Naive thymus-derived CD4-positive, alpha-beta T cell (primary cell): ENCODE results near the gene ABCC4. TPM values are rescaled to one million over a fixed set of nuclear protein-coding genes. Genes with fewer than 3 reads are reported as not detected.
A peak's percentile ranks its signal among the peaks of the same experiment; 100 is the strongest.

Experiments used
- ATAC-seq: fragments of 150-1000 bp; cut with Tn5 transposase; 2 replicates; pipeline ENCODE4 v1.10.0; 2021; ENCODE audit warnings: mild to moderate bottlenecking, moderate library complexity
- CTCF ChIA-PET: fragments of 350-600 bp; sonication (Branson Sonifier 250); formaldehyde crosslinking; loops from one replicate; lab custom pipeline; 2021; ENCODE audit warnings: antibody characterized with exemption; lab: Charles Lee
- POLR2A ChIA-PET: fragments of 350-600 bp; sonication (Branson Sonifier 250); formaldehyde crosslinking; loops from one replicate; lab custom pipeline; 2021; ENCODE audit warnings: antibody characterized with exemption, inconsistent platforms; lab: Charles Lee
- DNase-seq, 9 donors: peaks; one replicate each; pipeline versions ENCODE4 v3.0.0 to v3.0.0-alpha.2; 2020 to 2022; ENCODE audit warnings: mixed read lengths in 1 of 9
- H3K27ac ChIP-seq: one replicate; pipeline ENCODE4 v1.7.0; 2013; ENCODE audit warnings: mild to moderate bottlenecking, low read depth, low read length, moderate library complexity
- H3K27me3 ChIP-seq, 2 donors: one replicate each; pipeline ENCODE4 v1.7.0; 2013; ENCODE audit warnings: low read length in 2 of 2, mild to moderate bottlenecking in 2 of 2, moderate library complexity in 2 of 2; ENCODE audit not compliant: control insufficient read depth in 2 of 2, insufficient read depth in 2 of 2
- H3K36me3 ChIP-seq, 3 experiments: 1 replicate in 2 of 3; 2 replicates in 1 of 3; pipeline ENCODE4 v1.7.0; 2013; ENCODE audit warnings: low read length in 3 of 3, mild to moderate bottlenecking in 3 of 3, moderate library complexity in 1 of 3; ENCODE audit not compliant: insufficient read depth in 3 of 3, control insufficient read depth in 2 of 3
- H3K4me1 ChIP-seq, 2 donors: one replicate each; pipeline ENCODE4 v1.7.0; 2013; ENCODE audit warnings: low read length in 2 of 2, mild to moderate bottlenecking in 2 of 2, moderate library complexity in 1 of 2; ENCODE audit not compliant: control insufficient read depth in 2 of 2, insufficient read depth in 2 of 2
- H3K4me3 ChIP-seq: 2 replicates; pipeline ENCODE4 v1.7.0; 2013; ENCODE audit warnings: mild to moderate bottlenecking, low read length
- H3K9me3 ChIP-seq, 3 experiments: 1 replicate in 2 of 3; 2 replicates in 1 of 3; pipeline ENCODE4 v1.7.0; 2013; ENCODE audit warnings: low read length in 3 of 3; ENCODE audit not compliant: control insufficient read depth in 2 of 3
- H3K27ac Mint-ChIP-seq, 9 donors: one replicate each; pipeline ENCODE4 v1.8.0; 2020 to 2022; ENCODE audit warnings: mixed read lengths in 9 of 9, mild to moderate bottlenecking in 8 of 9, moderate library complexity in 5 of 9, inconsistent platforms in 2 of 9
- H3K27me3 Mint-ChIP-seq, 5 donors: one replicate each; pipeline ENCODE4 v1.8.0; 2021 to 2022; ENCODE audit warnings: mixed read lengths in 5 of 5, mild to moderate bottlenecking in 1 of 5
- H3K36me3 Mint-ChIP-seq, 5 donors: one replicate each; pipeline ENCODE4 v1.8.0; 2020 to 2022; ENCODE audit warnings: mixed read lengths in 5 of 5, mild to moderate bottlenecking in 3 of 5, inconsistent platforms in 1 of 5
- H3K4me1 Mint-ChIP-seq, 7 donors: one replicate each; pipeline ENCODE4 v1.8.0; 2020 to 2022; ENCODE audit warnings: mixed read lengths in 7 of 7, mild to moderate bottlenecking in 3 of 7, inconsistent platforms in 1 of 7
- H3K4me3 Mint-ChIP-seq, 10 donors: one replicate each; pipeline ENCODE4 v1.8.0; 2020 to 2022; ENCODE audit warnings: mild to moderate bottlenecking in 10 of 10, mixed read lengths in 10 of 10, moderate library complexity in 6 of 10, inconsistent platforms in 2 of 10
- H3K9me3 Mint-ChIP-seq, 11 donors: one replicate each; pipeline ENCODE4 v1.8.0; 2020 to 2022; ENCODE audit warnings: mixed read lengths in 11 of 11, mild to moderate bottlenecking in 4 of 11, inconsistent platforms in 1 of 11, moderate library complexity in 1 of 11
- intact Hi-C, 2 donors: fragments of 100-400 bp; cut with micrococcal nuclease; formaldehyde crosslinking; loops; one replicate each; pipeline ENCODE4 v1.15.1; 2023
- polyA plus RNA-seq, 2 donors: library from polyadenylated mRNA; unstranded; fragments of 300-500 nt; fragmentation: Illumina TruSeq; gene quantifications; one replicate each; pipeline ENCODE4 v1.2.3, GENCODE V29; 2021
- total RNA-seq, 6 experiments: library from RNA in 5 of 6; stranded (reverse) in 5 of 6; gene quantifications; 1 replicate in 5 of 6; 2 replicates in 1 of 6; pipeline ENCODE4 v1.2.3 and lab custom pipeline; 2021 to 2026

The ABCC4 gene
- total and polyA plus RNA-seq, 7 experiments from 2014 or later = 3.5 to 9.2 (median 7.3) TPM

- Histone ChIP-seq H3K4me1 (no peaks in the 10 kb centered on the region), H3K27ac (no peak overlapping the region), H3K36me3 (no peaks in the 10 kb centered on the region), H3K27me3 (no peaks in the 10 kb centered on the region), H3K9me3 (no peaks in the 10 kb centered on the region), H3K4me3 (no peak overlapping the region)
- ChIA-PET CTCF (no interaction called here), POLR2A (interaction anchor here (0.7 kb wide), 1 partner anchor 25 kb away, joined by 4 read pairs; no protein-coding TSS in a partner anchor)
- Mint-ChIP-seq H3K27ac (no peak overlapping the region), H3K27me3 (no peaks in the 10 kb centered on the region), H3K4me1 (peaks cover 0 to 9% (median 0%) of the 10 kb centered on the region in 7 donors), H3K9me3 (peaks cover 0 to 14% (median 5%) of the 10 kb centered on the region in 11 donors), H3K36me3 (peaks cover 2 to 50% (median 37%) of the 10 kb centered on the region in 5 donors), H3K4me3 (no peak overlapping the region)
- no peak for DNase-seq
- no peak for ATAC-seq
- intact Hi-C loops = no loop called here
Measured at GRCh38 chr13:95087746-95088305, 213.4 kb downstream of the ABCC4 start.

GRCh38 chr13:95086761-95087160 lies 214.5 kb downstream of the ABCC4 start:
- intact Hi-C loops = no loop called here
- H3K36me3 ChIP-seq = no peaks in the 10 kb centered on the region
- H3K9me3 Mint-ChIP-seq = peaks cover 0 to 13% (median 0%) of the 10 kb centered on the region in 11 donors
- ChIA-PET CTCF (no interaction called here), POLR2A (no interaction called here)
- no peaks in the 10 kb centered on the region for H3K27me3 ChIP-seq
- peaks cover 0 to 51% (median 35%) of the 10 kb centered on the region in 5 donors for H3K36me3 Mint-ChIP-seq
- ATAC-seq = no peak
- H3K4me1 Mint-ChIP-seq = peaks cover 0 to 6% (median 0%) of the 10 kb centered on the region in 7 donors
- H3K4me3 Mint-ChIP-seq = no peak overlapping the region
- no peak for DNase-seq
- H3K4me1 ChIP-seq = no peaks in the 10 kb centered on the region
- no peak overlapping the region for H3K27ac Mint-ChIP-seq
- no peak overlapping the region for H3K4me3 ChIP-seq
- no peaks in the 10 kb centered on the region for H3K9me3 ChIP-seq
- H3K27me3 Mint-ChIP-seq = no peaks in the 10 kb centered on the region
- no peak overlapping the region for H3K27ac ChIP-seq

GRCh38 chr13:95083758-95084157 lies 217.5 kb downstream of the ABCC4 start:
- peaks cover 3 to 45% (median 21%) of the 10 kb centered on the region in 5 donors for H3K36me3 Mint-ChIP-seq
- POLR2A ChIA-PET = no interaction called here

GRCh38 chr13:95083066-95083465 lies 218.2 kb downstream of the ABCC4 start:
- Histone ChIP-seq H3K9me3 (no peaks in the 10 kb centered on the region), H3K27me3 (no peaks in the 10 kb centered on the region), H3K4me1 (no peaks in the 10 kb centered on the region), H3K36me3 (peaks cover 0 to 5% (median 0%) of the 10 kb centered on the region in 3 experiments), H3K4me3 (no peak overlapping the region), H3K27ac (no peak overlapping the region)
- intact Hi-C loops = no loop called here
- Mint-ChIP-seq H3K27me3 (no peaks in the 10 kb centered on the region), H3K4me1 (peaks cover 0 to 5% (median 0%) of the 10 kb centered on the region in 7 donors), H3K4me3 (no peak overlapping the region), H3K27ac (no peak overlapping the region), H3K9me3 (no peaks in the 10 kb centered on the region), H3K36me3 (peaks cover 3 to 52% (median 23%) of the 10 kb centered on the region in 5 donors)
- CTCF ChIA-PET = no interaction called here
- POLR2A ChIA-PET = no interaction called here
- ATAC-seq (no peak), DNase-seq (no peak)

More at GRCh38 chr13:95083758-95084157, 217.5 kb downstream of the ABCC4 start:
- Mint-ChIP-seq H3K4me1 (peaks cover 0 to 6% (median 0%) of the 10 kb centered on the region in 7 donors), H3K27me3 (no peaks in the 10 kb centered on the region), H3K4me3 (no peak overlapping the region), H3K27ac (no peak overlapping the region), H3K9me3 (no peaks in the 10 kb centered on the region)
- no peaks in the 10 kb centered on the region for H3K27me3 ChIP-seq
- DNase-seq = no peak
- no peaks in the 10 kb centered on the region for H3K4me1 ChIP-seq
- no peaks in the 10 kb centered on the region for H3K9me3 ChIP-seq
- H3K4me3 ChIP-seq = no peak overlapping the region
- CTCF ChIA-PET = no interaction called here
- ATAC-seq = no peak
- intact Hi-C loops = no loop called here
- no peak overlapping the region for H3K27ac ChIP-seq
- H3K36me3 ChIP-seq = peaks cover 0 to 5% (median 0%) of the 10 kb centered on the region in 3 experiments

- Mint-ChIP-seq H3K4me3 (no peak overlapping the region), H3K27ac (no peak overlapping the region), H3K4me1 (peaks cover 0 to 6% (median 0%) of the 10 kb centered on the region in 7 donors), H3K27me3 (no peaks in the 10 kb centered on the region), H3K36me3 (peaks cover 5 to 79% (median 52%) of the 10 kb centered on the region in 5 donors), H3K9me3 (peaks cover 0 to 6% (median 0%) of the 10 kb centered on the region in 11 donors)
- intact Hi-C loops = no loop called here
- Histone ChIP-seq H3K27ac (no peak overlapping the region), H3K27me3 (no peaks in the 10 kb centered on the region), H3K36me3 (peaks cover 0 to 14% (median 0%) of the 10 kb centered on the region in 3 experiments), H3K9me3 (no peaks in the 10 kb centered on the region), H3K4me3 (no peak overlapping the region), H3K4me1 (no peaks in the 10 kb centered on the region)
- no peak for DNase-seq
- CTCF ChIA-PET = no interaction called here
- POLR2A ChIA-PET = no interaction called here
- no peak for ATAC-seq
Measured at GRCh38 chr13:95075506-95075905, 225.7 kb downstream of the ABCC4 start.

GRCh38 chr13:95074820-95075219 lies 226.4 kb downstream of the ABCC4 start:
- Histone ChIP-seq H3K36me3 (peaks cover 0 to 14% (median 0%) of the 10 kb centered on the region in 3 experiments), H3K4me3 (no peak overlapping the region), H3K27ac (no peak overlapping the region), H3K27me3 (no peaks in the 10 kb centered on the region), H3K4me1 (no peaks in the 10 kb centered on the region), H3K9me3 (no peaks in the 10 kb centered on the region)
- intact Hi-C loops = no loop called here
- Mint-ChIP-seq H3K36me3 (peaks cover 5 to 79% (median 58%) of the 10 kb centered on the region in 5 donors), H3K27ac (peak overlapping the region in 1 of 9 donors; percentile 71), H3K9me3 (peaks cover 0 to 6% (median 0%) of the 10 kb centered on the region in 11 donors), H3K27me3 (no peaks in the 10 kb centered on the region), H3K4me1 (peaks cover 0 to 6% (median 0%) of the 10 kb centered on the region in 7 donors), H3K4me3 (no peak overlapping the region)
- ATAC-seq (no peak), DNase-seq (no peak)
- POLR2A ChIA-PET = no interaction called here
- CTCF ChIA-PET = no interaction called here
